ENCODE measurements around the gene PROCR. TPM values are rescaled to one million over a fixed set of nuclear protein-coding genes. Genes with fewer than 3 reads are reported as not detected.
A peak's percentile ranks its signal among the peaks of the same experiment; 100 is the strongest.

PROCR gene
- total RNA-seq, 1 donor: 62.2 TPM

GRCh38 chr20:35223941-35224340, 52.1 kb downstream of the PROCR start:
- TF ChIP-seq CTCF (IDR thresholded peaks at IDR 0.05; ENCODE audit: insufficient read depth, low read length): no peak
- no peak overlapping the region for H3K4me3 ChIP-seq (ENCODE audit: low read depth, low read length)
- no peak for DNase-seq (ENCODE audit: low read depth)

- no peak for TF ChIP-seq CTCF (IDR thresholded peaks at IDR 0.05; ENCODE audit: insufficient read depth, low read length)
- DNase-seq (ENCODE audit: low read depth): no peak
- H3K4me3 ChIP-seq (ENCODE audit: low read depth, low read length): no peak overlapping the region
These were observed 52.7 kb downstream of the PROCR start for GRCh38 chr20:35224536-35224935.

GRCh38 chr20:35225319-35226125, 53.6 kb downstream of the PROCR start:
- no peak for TF ChIP-seq CTCF (IDR thresholded peaks at IDR 0.05; ENCODE audit: insufficient read depth, low read length)
- DNase-seq (ENCODE audit: low read depth): no peak
- H3K4me3 ChIP-seq (ENCODE audit: low read depth, low read length): no peak overlapping the region

- DNase-seq (ENCODE audit: low read depth): no peak
- no peak for TF ChIP-seq CTCF (IDR thresholded peaks at IDR 0.05; ENCODE audit: insufficient read depth, low read length)
- H3K4me3 ChIP-seq (ENCODE audit: low read depth, low read length): peak within 1 kb of the TSS; percentile 28
These were observed 54.4 kb downstream of the PROCR start, which contains the start of gene MMP24 for GRCh38 chr20:35226126-35226883. TSS of gene MMP24 (plus strand) at chr20:35226690. CDS start at chr20:35226739, 49 bp downstream.

Small RNAs within 50 kb of the gene (small RNA-seq; reads per million reads assigned to genes)
- gene MT1P3 (not detected), gene RNA5SP483 (not detected)

Other genes starting within 250 kb of the PROCR start
- 47.8 and 57.8 TPM in 2 replicates for gene GSS, start 216.3 kb upstream of the PROCR start, total RNA-seq (ENCODE audit: low replicate concordance)
- gene MYH7B, start 216.2 kb upstream of the PROCR start, total RNA-seq (ENCODE audit: low replicate concordance): 0.25 TPM in 1 of 2 replicates, not detected in the other
- gene TRPC4AP, start 79.3 kb upstream of the PROCR start, total RNA-seq (ENCODE audit: low replicate concordance): 53.0 and 91.7 TPM in 2 replicates
- gene EDEM2, start 24.7 kb upstream of the PROCR start, total RNA-seq (ENCODE audit: low replicate concordance): 16.7 and 34.1 TPM in 2 replicates
- gene MMP24, start 54.6 kb downstream of the PROCR start, total RNA-seq (ENCODE audit: low replicate concordance): 0.16 and 0.81 TPM in 2 replicates
- 18.3 and 28.7 TPM in 2 replicates for gene MMP24OS, start 106.0 kb downstream of the PROCR start, total RNA-seq (ENCODE audit: low replicate concordance)
- gene EIF6, start 112.7 kb downstream of the PROCR start, total RNA-seq (ENCODE audit: low replicate concordance): 17.0 and 120 TPM in 2 replicates
- gene FAM83C, start 120.4 kb downstream of the PROCR start, total RNA-seq (ENCODE audit: low replicate concordance): not detected in 2 replicates
- 24.4 and 26.9 TPM in 2 replicates for gene UQCC1, start 239.9 kb downstream of the PROCR start, total RNA-seq (ENCODE audit: low replicate concordance)